Measurements from ENCODE around the gene KRT2.

KRT2 gene

DNA sequence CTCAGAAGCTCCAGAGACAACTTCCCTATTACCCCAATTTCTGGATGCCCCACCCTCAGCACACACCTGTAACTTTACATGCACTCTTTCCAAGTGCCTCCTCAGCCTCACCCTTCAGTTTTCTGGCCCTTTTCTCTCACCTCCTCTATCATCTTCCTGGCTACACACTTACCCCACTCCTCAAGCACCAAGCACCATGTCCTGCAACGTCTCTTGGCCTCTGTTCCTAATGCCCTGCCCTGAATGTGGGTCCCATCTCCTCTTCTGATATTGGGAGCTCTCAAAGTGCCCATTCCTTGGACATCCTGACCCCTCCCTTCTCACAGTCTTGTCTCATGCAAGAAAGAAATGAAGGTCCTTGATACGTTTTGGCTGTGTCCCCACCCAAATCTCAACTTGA, 51.9 kb downstream of the KRT2 start:
- no peak for DNase-seq (ENCODE audit: low read depth, low spot score)

DNA sequence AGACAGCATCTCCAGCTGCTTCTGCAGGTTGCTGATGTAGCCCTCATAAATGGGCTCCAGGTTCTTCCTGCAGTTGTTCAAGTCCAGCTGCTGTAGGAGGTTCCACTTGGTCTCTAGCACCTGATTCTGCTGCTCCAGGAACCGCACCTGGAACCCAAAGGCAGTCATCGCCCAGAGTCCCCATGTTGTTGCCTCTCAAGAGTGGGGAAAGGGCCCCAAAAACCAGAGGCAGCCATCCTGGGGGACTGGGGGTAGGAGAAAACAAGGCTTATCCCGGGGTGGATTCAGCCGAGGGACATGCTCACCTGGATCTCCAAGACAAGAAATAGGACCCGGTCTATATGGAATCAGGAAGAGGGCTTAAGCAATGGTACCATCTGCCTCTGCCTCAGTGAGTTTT, 53.0 kb downstream of the KRT2 start:
- DNase-seq (ENCODE audit: low read depth, low spot score) = no peak

Measured in ELF-1 (cell line).